ENCODE results near the gene DLG2.

DNA sequence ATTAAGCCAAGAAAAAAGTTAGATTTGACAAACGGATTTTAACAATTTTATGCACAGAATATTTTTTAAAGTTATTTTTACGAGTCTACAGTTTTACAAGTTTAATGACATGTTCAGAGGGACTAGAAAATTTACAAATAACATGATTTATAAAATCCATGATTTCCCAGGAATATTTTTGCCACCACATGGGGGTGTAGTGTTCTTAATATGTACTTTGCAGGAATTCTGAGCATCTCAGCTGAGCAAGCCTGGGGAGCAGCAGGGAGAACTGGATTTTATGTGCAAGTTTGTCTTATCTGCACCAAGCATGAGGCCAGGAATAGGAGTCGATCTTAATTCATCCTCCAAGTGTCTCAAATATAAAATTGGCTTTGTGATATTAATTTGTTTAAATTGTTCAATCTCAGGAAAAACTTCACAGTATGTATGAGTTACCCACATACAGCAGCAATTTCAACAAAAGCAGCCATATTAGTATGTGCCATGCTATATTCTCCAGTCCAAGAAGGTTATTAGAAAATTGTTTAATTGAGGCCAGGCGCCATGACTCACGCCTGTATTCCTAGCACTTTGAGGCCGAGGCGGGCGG lies 826.3 kb downstream of the DLG2 start:
- TF ChIP-seq CTCF (IDR thresholded peaks at IDR 0.05; ENCODE audit: low read depth, low read length, poor library complexity, severe bottlenecking): no peak
- TF ChIP-seq EZH2phosphoT487 (IDR thresholded peaks at IDR 0.05; ENCODE audit: borderline replicate concordance, low read length): no peak

Data from DOHH2 (cell line).